T-helper 17 cell (primary cell): ENCODE results near the gene RAB3B. TPM values are rescaled to one million over a fixed set of nuclear protein-coding genes. Genes with fewer than 3 reads are reported as not detected.

Source experiments
- ATAC-seq: fragments of 150-1000 bp; cut with Tn5 transposase; 2 replicates; pipeline ENCODE4 v1.10.0; 2021; ENCODE audit warnings: mild to moderate bottlenecking, moderate library complexity
- DNase-seq, 3 donors: peaks; one replicate each; pipeline versions ENCODE4 v3.0.0 to v3.0.0-alpha.2; 2020 to 2021
- H3K9me3 ChIP-seq: one replicate; pipeline ENCODE4 v1.7.0; 2013; ENCODE audit warnings: low read length, mild to moderate bottlenecking; ENCODE audit not compliant: control insufficient read depth, poor library complexity, severe bottlenecking
- H3K27ac Mint-ChIP-seq: one replicate; pipeline ENCODE4 v1.8.0; 2022; ENCODE audit warnings: mild to moderate bottlenecking, moderate library complexity, mixed read lengths
- H3K27me3 Mint-ChIP-seq: one replicate; pipeline ENCODE4 v1.8.0; 2022; ENCODE audit warnings: mixed read lengths
- H3K36me3 Mint-ChIP-seq: one replicate; pipeline ENCODE4 v1.8.0; 2022; ENCODE audit warnings: low read depth, mixed read lengths
- H3K4me1 Mint-ChIP-seq: one replicate; pipeline ENCODE4 v1.8.0; 2022; ENCODE audit warnings: mild to moderate bottlenecking, mixed read lengths
- H3K4me3 Mint-ChIP-seq: one replicate; pipeline ENCODE4 v1.8.0; 2022; ENCODE audit warnings: mild to moderate bottlenecking, moderate library complexity, mixed read lengths
- total RNA-seq, 4 donors: library from RNA in 2 of 4; stranded (reverse) in 2 of 4; gene quantifications; one replicate each; pipeline ENCODE4 v1.2.3 and lab custom pipeline; 2022 to 2026

RAB3B gene
- total RNA-seq, 2 donors from 2014 or later, result 0.02 TPM; not detected in 1

DNA sequence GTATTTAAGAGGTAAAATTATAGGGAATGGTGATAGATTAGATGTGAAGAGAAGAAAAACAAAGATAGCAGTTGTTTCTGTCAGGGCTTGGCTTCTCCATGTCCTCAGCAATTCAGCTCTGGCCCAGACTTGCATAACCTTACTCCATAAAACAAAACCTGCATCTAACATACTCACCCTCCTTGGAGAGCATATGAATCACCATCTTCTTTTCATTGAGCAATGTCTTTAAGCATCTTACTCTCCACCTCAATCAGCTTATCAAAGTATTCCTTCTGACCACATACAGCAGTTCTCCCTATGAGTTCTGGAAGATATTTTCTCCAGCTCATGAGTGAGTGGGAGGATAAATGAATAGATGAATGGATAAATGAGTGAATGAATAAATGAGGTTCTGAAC is 49.0 kb downstream of the RAB3B start:
- Mint-ChIP-seq H3K4me3 (no peak overlapping the region), H3K27ac (no peak overlapping the region), H3K36me3 (no peaks in the 10 kb centered on the region), H3K4me1 (no peaks in the 10 kb centered on the region), H3K27me3 (no peaks in the 10 kb centered on the region)
- ATAC-seq, result no peak
- no peak for DNase-seq
- peaks cover 2% of the 10 kb centered on the region for H3K9me3 ChIP-seq

DNA sequence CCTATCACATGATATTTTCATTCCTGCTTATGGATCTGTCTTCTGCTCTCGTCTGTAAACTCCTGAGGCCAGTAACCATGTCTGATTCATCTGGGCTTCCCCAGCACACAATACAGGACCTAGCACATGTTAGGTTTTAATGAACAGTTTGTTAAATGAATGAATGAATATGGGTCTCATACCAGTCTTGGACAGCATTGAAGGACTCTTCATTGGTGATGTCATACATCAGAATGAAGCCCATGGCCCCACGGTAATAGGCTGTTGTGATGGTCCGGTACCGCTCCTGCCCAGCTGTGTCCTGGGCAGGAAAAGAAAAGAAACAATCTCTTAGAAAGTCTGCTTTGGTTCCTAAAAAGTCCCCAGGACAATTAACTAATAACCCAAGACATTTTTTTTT is 53.4 kb downstream of the RAB3B start:
- DNase-seq (no peak), ATAC-seq (no peak)
- peaks cover 2% of the 10 kb centered on the region for H3K9me3 ChIP-seq
- Mint-ChIP-seq H3K36me3 (no peaks in the 10 kb centered on the region), H3K4me3 (no peak overlapping the region), H3K4me1 (peaks cover 3% of the 10 kb centered on the region), H3K27ac (no peak overlapping the region), H3K27me3 (peaks cover 24% of the 10 kb centered on the region)

- no peak for ATAC-seq
- DNase-seq, result no peak
- H3K36me3 Mint-ChIP-seq, result no peaks in the 10 kb centered on the region
- H3K27ac Mint-ChIP-seq, result no peak overlapping the region
- H3K4me3 Mint-ChIP-seq, result no peak overlapping the region
- H3K9me3 ChIP-seq, result peaks cover 2% of the 10 kb centered on the region
- peaks cover 26% of the 10 kb centered on the region for H3K27me3 Mint-ChIP-seq
- H3K4me1 Mint-ChIP-seq, result peaks cover 3% of the 10 kb centered on the region
Measured at GRCh38 chr1:51936531-51936930, 54.0 kb downstream of the RAB3B start.

DNA sequence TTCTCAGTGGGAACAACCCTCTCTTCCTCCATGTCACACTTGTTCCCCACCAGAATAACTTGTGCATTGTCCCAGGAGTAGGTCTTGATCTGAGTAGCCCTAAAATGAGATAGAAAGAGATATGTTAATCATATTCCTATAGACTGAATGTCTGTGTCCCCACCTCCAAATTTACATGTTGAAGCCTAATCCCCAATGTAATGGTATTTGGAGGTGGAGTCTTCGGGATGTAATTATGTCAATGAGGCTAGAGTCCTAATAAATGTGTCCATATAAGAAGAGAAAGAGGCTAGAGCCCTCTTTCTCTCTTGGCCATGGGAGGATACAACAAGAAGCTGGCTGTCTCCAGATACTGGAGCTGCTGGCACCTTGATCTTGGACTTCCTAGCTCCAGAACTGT is 57.2 kb downstream of the RAB3B start:
- Mint-ChIP-seq H3K4me3 (no peak overlapping the region), H3K4me1 (peaks cover 7% of the 10 kb centered on the region), H3K27me3 (peaks cover 47% of the 10 kb centered on the region), H3K36me3 (no peaks in the 10 kb centered on the region), H3K27ac (no peak overlapping the region)
- no peak for ATAC-seq
- H3K9me3 ChIP-seq, result no peaks in the 10 kb centered on the region
- DNase-seq, result no peak

DNA sequence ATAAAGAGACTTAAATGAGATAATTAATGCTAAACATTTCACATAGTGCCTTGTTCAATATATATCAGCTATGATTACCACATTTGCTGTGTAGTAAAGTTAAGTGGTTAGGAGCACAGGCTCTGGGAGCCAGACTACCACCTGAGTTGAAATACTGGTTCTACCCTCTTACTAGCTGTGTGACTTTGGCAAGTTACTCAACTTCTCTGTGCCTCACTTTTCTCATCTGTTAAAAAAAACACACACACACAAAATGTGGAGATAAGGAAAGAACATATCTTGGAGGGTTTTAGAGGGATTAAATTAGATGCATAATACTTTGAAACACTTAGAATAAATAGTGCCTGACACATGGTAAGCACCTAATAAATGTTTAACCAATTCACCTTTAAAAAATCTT is 60.2 kb downstream of the RAB3B start:
- H3K27ac Mint-ChIP-seq, result no peak overlapping the region
- ATAC-seq (no peak), DNase-seq (no peak)
- no peaks in the 10 kb centered on the region for H3K36me3 Mint-ChIP-seq
- H3K4me1 Mint-ChIP-seq, result peaks cover 5% of the 10 kb centered on the region
- peaks cover 50% of the 10 kb centered on the region for H3K27me3 Mint-ChIP-seq
- no peak overlapping the region for H3K4me3 Mint-ChIP-seq
- no peaks in the 10 kb centered on the region for H3K9me3 ChIP-seq

- Mint-ChIP-seq H3K27me3 (peaks cover 46% of the 10 kb centered on the region), H3K4me3 (no peak overlapping the region), H3K4me1 (peaks cover 5% of the 10 kb centered on the region), H3K36me3 (no peaks in the 10 kb centered on the region), H3K27ac (no peak overlapping the region)
- H3K9me3 ChIP-seq, result no peaks in the 10 kb centered on the region
- DNase-seq, result no peak
- ATAC-seq, result no peak
Measured at GRCh38 chr1:51928896-51929295, 61.6 kb downstream of the RAB3B start.

- H3K36me3 Mint-ChIP-seq, result no peaks in the 10 kb centered on the region
Measured at GRCh38 chr1:51927029-51927428, 63.5 kb downstream of the RAB3B start.

GRCh38 chr1:51926171-51926812 is 64.2 kb downstream of the RAB3B start:
- DNase-seq (no peak), ATAC-seq (no peak)
- Mint-ChIP-seq H3K4me3 (no peak overlapping the region), H3K27ac (no peak overlapping the region), H3K4me1 (peaks cover 4% of the 10 kb centered on the region), H3K27me3 (peaks cover 48% of the 10 kb centered on the region), H3K36me3 (peaks cover 5% of the 10 kb centered on the region)
- H3K9me3 ChIP-seq, result no peaks in the 10 kb centered on the region

More at GRCh38 chr1:51927029-51927428, 63.5 kb downstream of the RAB3B start:
- DNase-seq (no peak), ATAC-seq (no peak)
- H3K4me3 Mint-ChIP-seq, result no peak overlapping the region
- H3K27ac Mint-ChIP-seq, result no peak overlapping the region
- H3K27me3 Mint-ChIP-seq, result peaks cover 45% of the 10 kb centered on the region
- no peaks in the 10 kb centered on the region for H3K9me3 ChIP-seq
- H3K4me1 Mint-ChIP-seq, result peaks cover 7% of the 10 kb centered on the region

DNA sequence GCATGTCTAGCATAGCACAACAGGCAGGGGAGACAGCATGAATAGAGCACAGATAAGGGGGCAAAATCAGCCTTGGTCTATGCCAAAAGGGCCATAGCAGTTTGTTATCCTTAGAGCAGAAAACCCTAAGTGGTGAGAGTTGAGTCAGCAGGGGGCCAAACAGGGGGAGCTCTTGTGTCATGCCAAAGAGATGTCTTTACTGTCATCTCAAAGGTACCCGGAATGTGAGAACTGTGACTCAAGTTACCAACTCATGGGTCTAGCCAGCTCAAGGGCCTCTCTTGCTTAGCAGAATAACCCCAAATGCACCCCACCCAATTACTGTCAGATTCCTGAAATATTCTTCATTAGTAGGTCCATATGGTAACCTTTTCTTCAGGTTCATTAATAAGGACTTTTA is 66.0 kb downstream of the RAB3B start:
- Mint-ChIP-seq H3K4me3 (no peak overlapping the region), H3K36me3 (peaks cover 7% of the 10 kb centered on the region), H3K27me3 (peaks cover 54% of the 10 kb centered on the region), H3K4me1 (peaks cover 2% of the 10 kb centered on the region), H3K27ac (no peak overlapping the region)
- no peaks in the 10 kb centered on the region for H3K9me3 ChIP-seq
- DNase-seq (no peak), ATAC-seq (no peak)

DNA sequence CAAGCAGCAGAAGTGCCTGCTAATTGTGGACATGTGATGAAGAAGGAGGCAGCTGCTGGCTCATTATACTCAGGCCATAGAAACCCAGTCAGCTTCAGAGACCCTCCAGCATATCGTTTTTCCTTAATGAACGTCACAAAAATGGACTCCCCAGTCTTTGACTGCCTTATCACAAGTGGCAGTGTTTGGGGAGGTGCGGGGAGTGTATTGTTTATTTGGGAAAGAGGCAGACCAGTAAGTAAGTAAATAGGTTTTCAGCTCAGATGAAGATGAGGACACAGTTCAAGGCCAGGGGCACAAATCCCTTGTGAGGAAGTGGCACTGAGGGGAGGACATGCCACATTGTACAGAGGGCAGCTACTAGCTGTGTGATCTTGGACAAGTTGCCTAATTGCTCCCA is 68.5 kb downstream of the RAB3B start:
- no peak overlapping the region for H3K27ac Mint-ChIP-seq
- H3K27me3 Mint-ChIP-seq, result peaks cover 44% of the 10 kb centered on the region
- no peak overlapping the region for H3K4me3 Mint-ChIP-seq
- ATAC-seq (no peak), DNase-seq (no peak)
- H3K4me1 Mint-ChIP-seq, result peaks cover 2% of the 10 kb centered on the region
- H3K36me3 Mint-ChIP-seq, result peaks cover 9% of the 10 kb centered on the region
- no peaks in the 10 kb centered on the region for H3K9me3 ChIP-seq

DNA sequence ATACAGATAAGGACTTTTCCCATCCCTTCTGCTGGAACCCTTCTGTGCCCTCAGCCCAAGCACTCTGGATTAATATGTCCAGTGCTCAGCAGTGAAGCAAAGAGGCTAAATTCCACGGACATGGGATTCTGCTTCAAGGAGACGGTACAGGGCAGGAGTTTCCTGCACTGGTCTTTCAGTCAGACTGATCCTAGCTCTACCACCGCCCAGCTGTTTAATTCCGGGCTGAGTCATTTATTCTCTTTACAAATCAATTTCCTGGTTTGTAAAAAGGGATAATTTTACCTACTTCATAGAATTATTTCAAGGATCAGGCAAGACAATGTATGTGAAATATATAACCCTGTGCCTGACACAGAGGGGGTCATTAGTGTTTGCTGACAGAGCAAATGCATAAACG is 70.4 kb downstream of the RAB3B start:
- H3K27ac Mint-ChIP-seq, result no peak overlapping the region
- peaks cover 9% of the 10 kb centered on the region for H3K36me3 Mint-ChIP-seq
- no peak overlapping the region for H3K4me3 Mint-ChIP-seq
- no peak for DNase-seq
- H3K4me1 Mint-ChIP-seq, result peaks cover 2% of the 10 kb centered on the region
- ATAC-seq, result no peak
- no peaks in the 10 kb centered on the region for H3K9me3 ChIP-seq
- peaks cover 55% of the 10 kb centered on the region for H3K27me3 Mint-ChIP-seq

DNA sequence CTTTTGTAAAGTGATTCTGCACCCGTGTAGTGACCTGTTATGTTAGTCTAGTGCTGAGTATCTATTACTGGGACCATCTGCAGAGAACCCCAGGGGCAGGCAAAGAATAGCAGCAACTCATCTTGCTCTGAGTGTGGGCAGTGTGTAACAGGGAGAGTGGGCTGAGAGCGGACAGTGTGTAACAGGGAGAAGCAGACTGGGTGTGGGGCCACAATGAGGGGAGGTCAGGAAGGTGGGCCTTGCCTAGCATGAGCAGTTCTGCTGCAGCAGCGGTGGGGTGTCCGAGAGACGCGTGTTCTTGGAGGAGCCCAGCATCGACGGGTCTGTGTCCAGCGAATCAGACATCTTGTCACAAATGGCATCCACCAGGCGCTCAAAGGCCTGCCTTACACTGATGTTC is 70.8 kb downstream of the RAB3B start:
- DNase-seq, result no peak
- no peak overlapping the region for H3K4me3 Mint-ChIP-seq
- no peak for ATAC-seq
- peaks cover 59% of the 10 kb centered on the region for H3K27me3 Mint-ChIP-seq
- H3K9me3 ChIP-seq, result no peaks in the 10 kb centered on the region
- H3K27ac Mint-ChIP-seq, result no peak overlapping the region
- H3K4me1 Mint-ChIP-seq, result peaks cover 2% of the 10 kb centered on the region
- peaks cover 9% of the 10 kb centered on the region for H3K36me3 Mint-ChIP-seq

DNA sequence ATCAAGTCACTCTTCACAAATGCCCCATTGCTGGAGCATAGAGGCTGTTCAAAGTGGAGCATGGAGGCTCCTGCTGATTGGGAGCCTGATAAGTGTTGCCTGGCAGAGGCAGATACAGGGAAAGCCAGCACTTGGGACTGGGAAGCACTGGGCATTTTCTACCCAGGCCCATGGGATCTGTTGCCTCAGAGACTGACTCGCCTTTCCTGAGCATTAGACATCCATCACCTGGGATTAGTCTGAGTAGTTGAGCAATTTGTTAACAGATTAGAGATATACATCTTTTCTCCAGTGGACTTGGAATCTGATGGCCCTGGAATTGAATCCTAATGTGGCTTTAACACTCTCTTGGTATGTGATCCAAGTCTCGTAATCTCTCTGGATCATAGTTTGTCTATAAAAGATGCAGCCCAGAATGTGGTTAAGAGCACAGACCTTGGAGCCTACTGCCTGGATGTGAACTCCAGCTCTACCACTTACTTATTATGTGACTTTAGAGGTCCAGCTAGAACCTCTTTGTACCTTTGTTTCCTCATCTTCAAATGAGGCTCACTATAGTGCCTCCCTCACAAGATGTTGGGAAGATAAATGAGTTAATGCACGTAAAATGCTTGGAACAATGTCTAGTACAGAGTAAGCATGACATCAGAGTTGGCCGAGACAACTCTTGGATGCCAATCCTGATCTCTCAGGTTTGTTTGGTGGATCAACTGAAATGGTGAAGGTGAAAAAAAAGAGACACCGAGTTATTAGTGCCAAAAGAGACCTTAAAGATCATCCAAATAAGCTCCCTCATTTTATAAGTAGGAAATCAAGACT is 73.7 kb downstream of the RAB3B start:
- Mint-ChIP-seq H3K27ac (no peak overlapping the region), H3K4me3 (no peak overlapping the region), H3K4me1 (no peaks in the 10 kb centered on the region), H3K36me3 (peaks cover 11% of the 10 kb centered on the region), H3K27me3 (peaks cover 71% of the 10 kb centered on the region)
- ATAC-seq (no peak), DNase-seq (no peak)
- H3K9me3 ChIP-seq, result no peaks in the 10 kb centered on the region

GRCh38 chr1:51915951-51916350 is 74.5 kb downstream of the RAB3B start:
- Mint-ChIP-seq H3K27ac (no peak overlapping the region), H3K27me3 (peaks cover 70% of the 10 kb centered on the region), H3K4me1 (no peaks in the 10 kb centered on the region), H3K4me3 (no peak overlapping the region), H3K36me3 (peaks cover 6% of the 10 kb centered on the region)
- DNase-seq, result no peak
- no peaks in the 10 kb centered on the region for H3K9me3 ChIP-seq
- no peak for ATAC-seq
